Uterus (tissue), 4 donors: ENCODE data around the gene KRTAP19-3. TPM values are rescaled to one million over a fixed set of nuclear protein-coding genes. Genes with fewer than 3 reads are reported as not detected.

Source experiments
- DNase-seq, 2 donors: peaks; one replicate each; pipeline ENCODE4 v3.0.0-alpha.2; 2019 to 2020
- H3K27ac ChIP-seq, 2 donors: fragments of 200-600 bp; sonication (generic); 1 replicate in 1 of 2; 2 replicates in 1 of 2; pipeline ENCODE4 v1.5.1; 2016 to 2018
- H3K27me3 ChIP-seq, 2 donors: fragments of 200-600 bp; sonication (generic); one replicate each; pipeline ENCODE4 v1.5.1; 2018 to 2019; ENCODE audit warnings: control low read depth in 1 of 2
- H3K36me3 ChIP-seq, 2 donors: fragments of 200-600 bp; sonication (generic); one replicate each; pipeline ENCODE4 v1.5.1; 2019; ENCODE audit warnings: control low read depth in 1 of 2
- H3K4me1 ChIP-seq, 2 donors: fragments of 200-600 bp; sonication (generic); one replicate each; pipeline ENCODE4 v1.5.1; 2018 to 2019; ENCODE audit warnings: control low read depth in 1 of 2
- H3K4me3 ChIP-seq, 2 donors: fragments of 200-600 bp; sonication (generic); 1 replicate in 1 of 2; 2 replicates in 1 of 2; pipeline ENCODE4 v1.5.1; 2018 to 2019; ENCODE audit warnings: mild to moderate bottlenecking in 1 of 2
- H3K9me3 ChIP-seq, 2 donors: fragments of 200-600 bp; sonication (generic); one replicate each; pipeline ENCODE4 v1.5.1; 2019; ENCODE audit warnings: control low read depth in 1 of 2
- POLR2A ChIP-seq, 2 donors: fragments of 450-650 bp; IDR thresholded peaks; one replicate each; pipeline ENCODE4 v1.6.1; 2016; ENCODE audit warnings: antibody characterized with exemption in 2 of 2, mild to moderate bottlenecking in 1 of 2, moderate library complexity in 1 of 2
- intact Hi-C: fragments of 100-400 bp; cut with DNase I; formaldehyde crosslinking; loops from one replicate; pipeline ENCODE4 v1.15.1; 2023; ENCODE audit warnings: low total_unique reads
- total RNA-seq, 4 donors: library from RNA; depleted of rRNA in 3 of 4; stranded (reverse); fragments of >200 nt in 3 of 4; gene quantifications; one replicate each; pipeline versions ENCODE4 v1.1.0 to v1.2.4, GENCODE V29; 2014 to 2023
- TF ChIP-seq, protein P1 (sequence below), 4 experiments: fragments of 200-600 bp in 2 of 4; fragments of 450-650 bp in 2 of 4; sonication (generic) in 2 of 4; IDR thresholded peaks; one replicate each; pipeline ENCODE4 v1.5.1; 2016 to 2019; ENCODE audit warnings: antibody characterized with exemption in 4 of 4, mild to moderate bottlenecking in 2 of 4, moderate library complexity in 1 of 4
- donor health status: DM: yes; HTN: yes; CAD: no.

KRTAP19-3 gene
- total RNA-seq, 4 donors from 2014 or later = not detected

- Histone ChIP-seq H3K27me3 (no peaks in the 10 kb centered on the region), H3K36me3 (no peaks in the 10 kb centered on the region), H3K9me3 (no peaks in the 10 kb centered on the region), H3K4me1 (no peaks in the 10 kb centered on the region), H3K27ac (no peak overlapping the region), H3K4me3 (no peak overlapping the region)
- DNase-seq = no peak
- no peak for TF ChIP-seq POLR2A (IDR thresholded peaks at IDR 0.05)
- TF ChIP-seq, protein P1, sequence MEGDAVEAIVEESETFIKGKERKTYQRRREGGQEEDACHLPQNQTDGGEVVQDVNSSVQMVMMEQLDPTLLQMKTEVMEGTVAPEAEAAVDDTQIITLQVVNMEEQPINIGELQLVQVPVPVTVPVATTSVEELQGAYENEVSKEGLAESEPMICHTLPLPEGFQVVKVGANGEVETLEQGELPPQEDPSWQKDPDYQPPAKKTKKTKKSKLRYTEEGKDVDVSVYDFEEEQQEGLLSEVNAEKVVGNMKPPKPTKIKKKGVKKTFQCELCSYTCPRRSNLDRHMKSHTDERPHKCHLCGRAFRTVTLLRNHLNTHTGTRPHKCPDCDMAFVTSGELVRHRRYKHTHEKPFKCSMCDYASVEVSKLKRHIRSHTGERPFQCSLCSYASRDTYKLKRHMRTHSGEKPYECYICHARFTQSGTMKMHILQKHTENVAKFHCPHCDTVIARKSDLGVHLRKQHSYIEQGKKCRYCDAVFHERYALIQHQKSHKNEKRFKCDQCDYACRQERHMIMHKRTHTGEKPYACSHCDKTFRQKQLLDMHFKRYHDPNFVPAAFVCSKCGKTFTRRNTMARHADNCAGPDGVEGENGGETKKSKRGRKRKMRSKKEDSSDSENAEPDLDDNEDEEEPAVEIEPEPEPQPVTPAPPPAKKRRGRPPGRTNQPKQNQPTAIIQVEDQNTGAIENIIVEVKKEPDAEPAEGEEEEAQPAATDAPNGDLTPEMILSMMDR (IDR thresholded peaks at IDR 0.05) = no peak
- intact Hi-C loops = no loop called here
These were observed 12.6 kb downstream of the KRTAP19-3 start for GRCh38 chr21:30479259-30479658.

- intact Hi-C loops = no loop called here
- TF ChIP-seq, protein P1 (IDR thresholded peaks at IDR 0.05) = no peak
- no peak for TF ChIP-seq POLR2A (IDR thresholded peaks at IDR 0.05)
- Histone ChIP-seq H3K27me3 (no peaks in the 10 kb centered on the region), H3K4me1 (no peaks in the 10 kb centered on the region), H3K9me3 (no peaks in the 10 kb centered on the region), H3K27ac (no peak overlapping the region), H3K4me3 (no peak overlapping the region), H3K36me3 (no peaks in the 10 kb centered on the region)
- DNase-seq = no peak
These were observed 13.8 kb downstream of the KRTAP19-3 start for GRCh38 chr21:30478004-30478403.

DNA sequence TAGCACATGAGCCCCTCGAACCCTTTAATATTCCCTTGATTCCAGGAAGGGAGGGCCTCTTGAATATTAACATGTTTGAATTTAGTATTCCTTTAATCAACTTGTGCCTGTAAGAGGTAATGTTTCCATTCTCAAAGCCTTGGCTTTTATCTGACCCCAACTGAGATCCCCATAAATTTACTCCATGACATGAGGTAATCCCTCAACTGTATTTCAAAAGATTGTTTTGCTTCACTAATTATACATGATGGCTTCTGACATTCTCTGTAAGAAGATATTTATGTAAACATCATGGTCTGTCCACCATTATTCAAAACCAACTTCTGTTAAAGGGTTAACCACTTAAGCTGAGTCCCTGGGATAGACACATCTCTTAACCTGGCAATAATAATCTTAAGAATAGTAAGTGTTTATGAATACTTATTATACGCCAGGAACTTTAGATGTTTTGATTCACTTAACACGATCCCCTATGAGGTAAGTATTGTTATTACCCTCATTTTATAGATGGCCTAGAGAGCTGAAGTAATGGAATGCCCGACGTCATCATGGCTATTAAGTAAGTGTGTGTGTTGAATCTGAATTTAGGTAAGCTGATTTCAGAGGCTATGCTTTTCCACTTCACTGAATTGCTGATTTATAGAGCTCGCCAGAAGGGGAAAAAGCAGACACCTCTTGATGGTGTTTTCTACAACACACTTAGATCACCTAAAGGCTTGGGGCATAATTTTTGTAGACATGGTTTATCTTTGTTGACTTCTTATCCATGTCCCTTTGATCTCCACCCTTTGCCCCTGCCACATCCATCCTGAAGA, 22.7 kb downstream of the KRTAP19-3 start:
- intact Hi-C loops = no loop called here
- no peak for DNase-seq
- Histone ChIP-seq H3K9me3 (no peaks in the 10 kb centered on the region), H3K4me1 (no peaks in the 10 kb centered on the region), H3K4me3 (no peak overlapping the region), H3K36me3 (no peaks in the 10 kb centered on the region), H3K27ac (no peak overlapping the region), H3K27me3 (no peaks in the 10 kb centered on the region)
- no peak for TF ChIP-seq POLR2A (IDR thresholded peaks at IDR 0.05)
- TF ChIP-seq, protein P1 (IDR thresholded peaks at IDR 0.05) = no peak

DNA sequence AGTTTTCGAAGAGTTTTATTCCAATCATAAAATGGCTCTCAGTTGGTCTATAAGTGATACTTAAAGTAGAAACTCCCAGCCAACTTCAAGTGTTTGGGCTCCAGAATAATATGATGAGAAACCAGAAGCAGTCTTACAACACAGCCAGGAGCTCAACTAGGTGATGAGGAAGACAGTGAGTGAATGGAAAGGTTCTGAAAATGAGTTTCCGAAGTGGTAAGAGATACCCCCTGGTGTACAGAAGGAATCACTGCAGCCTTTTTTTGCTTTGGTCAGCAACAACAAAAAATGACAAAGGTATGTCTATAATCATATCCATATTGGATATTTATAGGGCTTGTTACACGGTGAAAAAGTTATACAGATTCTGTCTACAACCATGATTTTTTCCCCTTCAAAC, 28.1 kb downstream of the KRTAP19-3 start:
- intact Hi-C loops = no loop called here
- Histone ChIP-seq H3K4me3 (no peak overlapping the region), H3K27me3 (no peaks in the 10 kb centered on the region), H3K27ac (no peak overlapping the region), H3K4me1 (no peaks in the 10 kb centered on the region), H3K36me3 (no peaks in the 10 kb centered on the region), H3K9me3 (no peaks in the 10 kb centered on the region)
- no peak for TF ChIP-seq POLR2A (IDR thresholded peaks at IDR 0.05)
- TF ChIP-seq, protein P1 (IDR thresholded peaks at IDR 0.05) = no peak
- DNase-seq = no peak

DNA sequence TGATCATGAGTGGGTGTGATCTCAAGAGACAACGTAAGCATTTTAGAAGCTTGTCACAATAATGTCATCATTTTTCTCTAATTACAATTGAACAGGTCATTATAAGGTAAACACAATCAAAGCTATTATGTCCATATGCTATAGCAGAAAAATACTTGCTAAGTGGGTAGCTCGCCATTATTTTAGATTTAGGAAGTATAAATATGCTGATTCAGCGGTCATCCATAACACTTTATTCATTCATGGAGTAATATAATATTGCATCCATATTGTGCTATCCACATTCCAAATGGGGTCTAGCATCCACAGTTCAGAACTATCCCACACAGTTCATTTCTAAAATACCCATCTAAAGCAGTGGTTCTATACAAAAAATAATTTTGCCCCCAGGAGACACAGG, 43.3 kb downstream of the KRTAP19-3 start:
- Histone ChIP-seq H3K4me1 (no peaks in the 10 kb centered on the region), H3K27me3 (no peaks in the 10 kb centered on the region), H3K27ac (no peak overlapping the region), H3K9me3 (no peaks in the 10 kb centered on the region), H3K36me3 (no peaks in the 10 kb centered on the region), H3K4me3 (no peak overlapping the region)
- intact Hi-C loops = no loop called here
- TF ChIP-seq, protein P1 (IDR thresholded peaks at IDR 0.05) = no peak
- TF ChIP-seq POLR2A (IDR thresholded peaks at IDR 0.05) = no peak
- DNase-seq = no peak
